ENCODE data around the gene FCHO2. TPM values are rescaled to one million over a fixed set of nuclear protein-coding genes. Genes with fewer than 3 reads are reported as not detected.

The FCHO2 gene
- total and polyA plus RNA-seq, 2 of the 4 experiments (the other 2 are of a cell fraction) = 6.1 to 23.5 TPM

DNA sequence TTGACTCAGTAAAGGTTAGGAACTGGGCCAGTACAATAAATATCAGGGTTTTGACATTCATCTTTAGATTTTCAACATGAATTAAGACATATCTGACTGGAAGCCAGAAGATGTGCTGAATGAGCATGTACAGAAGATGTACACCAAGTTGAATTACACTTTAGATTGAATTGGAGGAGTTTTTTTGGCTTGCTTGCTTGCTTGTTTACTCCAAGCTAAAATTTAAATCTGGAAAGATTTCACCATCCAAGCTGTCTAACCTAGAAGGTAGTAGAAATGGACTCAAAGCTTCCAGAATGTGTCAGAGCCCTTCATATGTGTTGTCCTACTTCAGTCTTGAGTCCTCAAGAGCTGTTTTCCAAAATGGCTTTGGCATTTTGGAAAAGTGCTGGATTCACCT is 49.0 kb upstream of the FCHO2 start:
- Histone ChIP-seq H3K27ac (ENCODE audit: insufficient read depth, low read length) (no peak overlapping the region), H3K4ac (ENCODE audit: low read depth, low read length) (no peak overlapping the region), H2BK120ac (ENCODE audit: low read depth, low read length) (no peak overlapping the region), H3K4me1 (ENCODE audit: control insufficient read depth, insufficient read depth, low read length) (no peaks in the 10 kb centered on the region), H3K56ac (ENCODE audit: extremely low read depth, insufficient read depth, low read length) (no peak overlapping the region), H3K4me2 (ENCODE audit: low read depth, low read length) (no peak overlapping the region), H3K23ac (ENCODE audit: low read depth, low read length) (no peak overlapping the region), H3K9ac (ENCODE audit: low read depth, low read length) (no peak overlapping the region), H3K18ac (ENCODE audit: low read depth, low read length) (no peak overlapping the region), H2BK20ac (ENCODE audit: low read depth, low read length) (no peak overlapping the region), H2BK5ac (ENCODE audit: low read depth, low read length, poor library complexity, severe bottlenecking) (no peak overlapping the region), H3K4me3 (ENCODE audit: insufficient read depth, low read depth, low read length) (no peak overlapping the region), H4K5ac (ENCODE audit: low read depth, low read length) (no peak overlapping the region), H3K27me3 (ENCODE audit: control insufficient read depth, insufficient read depth, low read length) (no peaks in the 10 kb centered on the region), H2AK9ac (replicated peaks; ENCODE audit: low read depth, low read length, poor library complexity) (no peak overlapping the region), H3K36me3 (ENCODE audit: control insufficient read depth, insufficient read depth, low read length) (peaks cover 41% of the 10 kb centered on the region), H3K9me1 (ENCODE audit: insufficient read depth, low read length) (0 out of 2 replicates have a peak, but pooled peaks cover 5% of the 10 kb centered on the region), H3K79me1 (ENCODE audit: low read depth in 1 of 2, low read length in 2 of 2) (peaks cover 13 to 19% of the 10 kb centered on the region in 2 experiments), H2AK5ac (ENCODE audit: low read depth, low read length) (no peak overlapping the region), H4K20me1 (ENCODE audit: insufficient read depth, low read length) (no peaks in the 10 kb centered on the region), H2AFZ (replicated peaks; ENCODE audit: low read length, poor library complexity) (no peak overlapping the region), H2BK15ac (ENCODE audit: low read depth, low read length) (no peak overlapping the region), H3K14ac (replicated peaks; ENCODE audit: low read depth, low read length) (no peak overlapping the region), H4K91ac (ENCODE audit: insufficient read depth, low read depth, low read length) (no peak overlapping the region), H3K9me3 (ENCODE audit: control insufficient read depth, insufficient read depth, low read length) (no peaks in the 10 kb centered on the region), H4K8ac (ENCODE audit: low read depth in 2 of 2, low read length in 2 of 2) (no peak overlapping the region)
- ChIA-PET POLR2A (ENCODE audit: unreplicated experiment) (no interaction called here), CTCF (no interaction called here)
- BruUV-seq (replicated peaks) = no TSS peak
- intact Hi-C loops (cut with micrococcal nuclease) (loop anchor here (5.0 kb wide), 1 partner anchor 40 kb away; no protein-coding TSS in a partner anchor), in situ Hi-C loops (cut with MboI; ENCODE audit: low sequenced_read_pairs) (no loop called here), dilution Hi-C loops (cut with HindIII; ENCODE audit: low sequenced_read_pairs, unreplicated experiment) (no loop called here)
- no peak for ATAC-seq (ENCODE audit: low read depth)
- no peak for DNase-seq
- TF ChIP-seq, protein P1, sequence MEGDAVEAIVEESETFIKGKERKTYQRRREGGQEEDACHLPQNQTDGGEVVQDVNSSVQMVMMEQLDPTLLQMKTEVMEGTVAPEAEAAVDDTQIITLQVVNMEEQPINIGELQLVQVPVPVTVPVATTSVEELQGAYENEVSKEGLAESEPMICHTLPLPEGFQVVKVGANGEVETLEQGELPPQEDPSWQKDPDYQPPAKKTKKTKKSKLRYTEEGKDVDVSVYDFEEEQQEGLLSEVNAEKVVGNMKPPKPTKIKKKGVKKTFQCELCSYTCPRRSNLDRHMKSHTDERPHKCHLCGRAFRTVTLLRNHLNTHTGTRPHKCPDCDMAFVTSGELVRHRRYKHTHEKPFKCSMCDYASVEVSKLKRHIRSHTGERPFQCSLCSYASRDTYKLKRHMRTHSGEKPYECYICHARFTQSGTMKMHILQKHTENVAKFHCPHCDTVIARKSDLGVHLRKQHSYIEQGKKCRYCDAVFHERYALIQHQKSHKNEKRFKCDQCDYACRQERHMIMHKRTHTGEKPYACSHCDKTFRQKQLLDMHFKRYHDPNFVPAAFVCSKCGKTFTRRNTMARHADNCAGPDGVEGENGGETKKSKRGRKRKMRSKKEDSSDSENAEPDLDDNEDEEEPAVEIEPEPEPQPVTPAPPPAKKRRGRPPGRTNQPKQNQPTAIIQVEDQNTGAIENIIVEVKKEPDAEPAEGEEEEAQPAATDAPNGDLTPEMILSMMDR (conservative IDR thresholded peaks at IDR 0.05; ENCODE audit: low read depth, low read length) = no peak
- no peak for TF ChIP-seq MAZ (IDR thresholded peaks at IDR 0.05; ENCODE audit: borderline replicate concordance, low read depth, low read length)

All from IMR-90 (cell line).